Measurements from ENCODE around the gene NEDD4L.

The NEDD4L gene

GRCh38 chr18:58418361-58418760, 374.3 kb downstream of the NEDD4L start:
- no peak for DNase-seq (ENCODE audit: low read depth)

DNA sequence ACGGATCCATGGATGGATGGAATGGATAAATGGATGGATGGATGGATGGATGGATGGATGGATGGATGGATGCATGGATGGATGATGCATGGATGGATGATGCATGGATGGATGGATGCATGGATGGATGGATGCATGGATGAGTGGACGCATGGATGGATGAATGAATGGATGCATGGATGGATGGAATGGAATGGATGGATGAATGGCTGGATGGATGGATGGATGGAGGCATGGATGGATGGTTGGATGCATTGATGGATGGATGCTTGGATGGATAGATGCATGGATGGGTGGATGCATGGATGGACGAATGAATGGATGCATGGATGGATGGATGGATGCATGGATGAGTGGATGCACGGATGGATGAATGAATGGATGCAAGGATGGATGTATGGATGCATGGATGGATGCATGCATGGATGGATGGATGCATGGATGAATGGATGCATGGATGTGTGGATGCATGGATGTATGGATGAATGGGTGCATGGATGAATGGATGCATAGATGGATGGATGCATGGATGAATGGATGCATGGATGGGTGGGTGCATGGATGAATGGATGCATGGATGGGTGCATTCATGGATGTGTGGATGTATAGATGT, 375.7 kb downstream of the NEDD4L start:
- no peak for DNase-seq (ENCODE audit: low read depth)

GRCh38 chr18:58426611-58427010, 382.6 kb downstream of the NEDD4L start:
- no peak for DNase-seq (ENCODE audit: low read depth)

DNA sequence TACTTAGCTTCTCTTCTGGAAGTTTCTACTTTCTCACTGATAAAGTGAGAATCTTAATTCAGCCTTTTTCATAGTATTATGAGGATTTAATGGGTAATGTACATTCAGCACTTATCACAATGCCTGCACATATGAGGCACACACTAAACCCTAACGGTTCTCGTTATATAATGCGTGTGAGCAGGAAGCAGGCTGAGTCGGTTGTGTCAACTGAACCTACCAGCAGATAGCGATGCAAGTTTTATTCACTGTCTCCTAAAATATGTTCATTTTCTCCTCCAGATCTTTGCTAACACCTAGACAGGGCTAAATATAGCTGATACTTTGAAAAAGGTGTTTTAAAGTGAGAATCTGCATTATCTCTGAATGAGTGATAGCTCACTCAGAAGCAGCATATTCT, 383.3 kb downstream of the NEDD4L start:
- no peak for DNase-seq (ENCODE audit: low read depth)

DNA sequence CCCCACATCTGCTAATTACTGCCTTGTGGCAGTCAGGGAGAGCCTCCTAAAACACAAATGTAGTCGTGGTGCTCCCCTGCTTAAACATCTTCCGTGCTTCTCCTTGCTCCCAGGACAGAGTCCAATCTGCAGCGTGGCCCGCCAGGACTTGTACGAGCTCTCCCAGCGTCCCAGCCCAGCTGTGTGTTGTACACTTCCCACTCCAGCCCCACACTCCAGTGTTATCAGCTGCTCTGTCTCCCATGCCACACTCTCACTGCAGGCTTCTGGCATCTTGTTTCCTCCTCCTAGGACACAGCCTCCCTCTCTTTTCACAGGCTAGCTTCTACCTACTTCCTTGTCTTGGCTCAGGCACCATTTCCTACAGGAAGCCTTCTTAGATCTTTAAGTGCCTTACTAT, 385.4 kb downstream of the NEDD4L start:
- no peak for DNase-seq (ENCODE audit: low read depth)

DNA sequence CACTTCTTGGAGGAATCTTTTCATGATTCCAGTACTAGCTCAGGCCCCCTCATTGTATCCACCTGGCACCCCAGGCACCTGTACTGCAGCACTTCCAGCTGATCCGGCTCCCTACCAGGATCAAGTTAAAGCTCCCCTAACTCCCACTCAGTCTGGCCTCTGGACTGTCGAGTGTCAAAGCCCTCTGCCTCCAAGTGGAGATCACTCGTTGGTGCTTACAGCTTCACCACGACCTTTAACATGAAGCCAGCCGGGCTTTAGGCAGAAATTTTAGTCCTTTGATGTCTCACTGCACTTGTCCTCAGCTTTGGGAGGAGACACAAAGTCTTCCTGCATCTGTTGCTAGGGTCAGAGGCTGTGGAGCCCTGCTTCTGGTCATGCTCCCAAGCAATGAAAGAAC, 387.2 kb downstream of the NEDD4L start:
- DNase-seq (ENCODE audit: low read depth): no peak

- no peak for DNase-seq (ENCODE audit: low read depth)
Observed at GRCh38 chr18:58432050-58432727, 388.2 kb downstream of the NEDD4L start.

DNA sequence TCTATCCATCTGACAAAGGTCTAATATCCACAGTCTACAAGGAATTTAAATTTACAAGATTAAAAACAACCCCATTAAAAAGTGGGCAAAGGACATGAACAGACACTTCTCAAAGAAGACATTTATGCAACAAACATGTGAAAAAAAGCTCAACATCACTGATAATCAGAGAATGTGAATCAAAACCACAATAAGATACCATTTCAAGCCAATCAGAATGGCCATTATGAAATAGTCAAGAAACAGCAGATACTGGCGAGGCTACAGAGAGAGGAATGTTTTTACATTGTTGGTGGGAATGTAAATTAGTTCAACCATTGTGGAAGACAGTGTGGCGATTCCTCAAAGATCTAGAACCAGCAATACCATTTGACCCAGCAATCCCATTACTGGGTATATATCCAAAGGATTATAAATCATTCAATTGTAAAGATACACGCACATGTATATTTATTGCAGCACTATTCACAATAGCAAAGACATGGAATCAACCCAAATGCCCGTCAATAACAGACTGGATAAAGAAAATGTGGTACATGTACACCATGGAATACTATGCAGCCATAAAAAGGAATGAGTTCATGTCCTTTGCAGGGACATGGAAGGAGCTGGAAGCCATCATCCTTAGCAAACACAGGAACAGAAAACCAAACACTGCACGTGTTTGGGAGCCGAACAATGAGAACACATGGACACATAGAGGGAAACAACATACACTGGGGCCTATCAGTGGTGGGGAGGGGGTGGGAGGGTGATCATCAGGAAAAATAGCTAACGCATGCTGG, 391.4 kb downstream of the NEDD4L start:
- peak; percentile 49 for DNase-seq (ENCODE audit: low read depth)

DNA sequence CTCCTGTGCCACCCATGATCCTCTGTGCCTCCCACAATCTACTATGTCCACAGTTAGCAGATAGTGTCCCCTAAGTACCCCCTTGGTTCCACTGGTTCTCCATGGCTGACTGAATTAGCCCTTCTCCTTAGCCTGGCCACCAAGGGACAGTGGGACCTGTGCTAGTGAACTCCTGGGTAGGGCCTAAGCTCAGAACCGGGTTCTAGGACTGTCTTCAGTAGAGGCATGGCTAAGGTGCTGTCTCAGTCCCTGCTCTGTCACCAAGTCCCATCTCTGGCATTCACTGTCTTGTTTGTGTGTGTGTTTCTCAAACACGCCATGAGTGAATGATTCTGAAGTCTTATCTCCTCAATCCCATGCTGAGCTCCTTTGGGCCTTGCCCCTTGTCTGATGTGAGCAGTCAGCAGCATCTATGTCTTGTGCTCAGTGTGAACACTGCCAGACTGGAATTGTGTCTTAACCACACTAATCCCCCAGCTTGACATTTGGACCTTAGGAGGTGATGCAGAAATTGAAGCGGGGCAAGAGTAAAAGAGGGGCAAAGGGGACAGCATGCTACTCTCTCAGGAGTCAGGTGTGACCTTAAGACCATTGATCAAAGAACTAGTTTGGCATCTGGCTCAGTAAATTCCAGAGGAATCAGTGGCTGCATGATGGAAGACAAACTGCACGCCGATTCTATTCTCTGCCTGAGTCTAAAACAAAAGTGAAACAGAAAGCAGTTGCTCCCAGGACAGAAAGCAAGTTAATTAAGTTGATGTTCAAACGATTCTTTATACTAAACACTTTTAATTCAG, 394.3 kb downstream of the NEDD4L start:
- peak; percentile 64 for DNase-seq (ENCODE audit: low read depth)

GRCh38 chr18:58438958-58439300, 394.9 kb downstream of the NEDD4L start:
- no peak for DNase-seq (ENCODE audit: low read depth)

- DNase-seq (ENCODE audit: low read depth): no peak
Observed at GRCh38 chr18:58443671-58444070, 399.6 kb downstream of the NEDD4L start.

- no peak for DNase-seq (ENCODE audit: low read depth)
Observed at GRCh38 chr18:58446391-58447060, 402.5 kb downstream of the NEDD4L start.

GRCh38 chr18:58447402-58448095, 403.5 kb downstream of the NEDD4L start:
- peak; percentile 26 for DNase-seq (ENCODE audit: low read depth)

GRCh38 chr18:58449464-58449863, 405.4 kb downstream of the NEDD4L start:
- no peak for DNase-seq (ENCODE audit: low read depth)

All from iris pigment epithelial cell (primary cell).